HepG2 (cell line): ENCODE results near the gene DUS1L. TPM values are rescaled to one million over a fixed set of nuclear protein-coding genes. Genes with fewer than 3 reads are reported as not detected.

Experiments used
- CHD4 ChIP-seq: fragments of 200-600 bp; sonication (generic); IDR thresholded peaks from 2 replicates; pipeline ENCODE4 v1.7.0; 2017; ENCODE audit warnings: mild to moderate bottlenecking, low read length, borderline replicate concordance
- CREB3 ChIP-seq: sonication (generic); formaldehyde crosslinking; IDR thresholded peaks from 2 replicates; pipeline ENCODE4 v1.5.0; 2020; ENCODE audit warnings: missing genetic modification reagents
- EED ChIP-seq: sonication (generic); formaldehyde crosslinking; IDR thresholded peaks from 2 replicates; pipeline ENCODE4 v1.5.0; 2020; ENCODE audit warnings: mild to moderate bottlenecking, missing genetic modification reagents
- EZH2 ChIP-seq: conservative IDR thresholded peaks from 2 replicates; pipeline ENCODE4 v1.6.1; 2012; ENCODE audit warnings: mild to moderate bottlenecking, low read depth, low read length, moderate library complexity
- JUN ChIP-seq: sonication (generic); formaldehyde crosslinking; IDR thresholded peaks from 2 replicates; pipeline ENCODE4 v1.4.0; 2020; ENCODE audit warnings: mild to moderate bottlenecking, missing genetic modification reagents
- KLF16 ChIP-seq, 2 experiments: sonication (generic) in 1 of 2; formaldehyde crosslinking in 1 of 2; IDR thresholded peaks; 2 replicates each; pipeline versions ENCODE4 v1.6.1 to v1.8.0; 2016 to 2023; ENCODE audit warnings: missing genetic modification reagents in 2 of 2, missing compliant biosample characterization in 1 of 2
- SRSF1 ChIP-seq: fragments of 200-400 bp; formaldehyde crosslinking; optimal IDR thresholded peaks from 2 replicates; pipeline ENCODE3; 2017; ENCODE audit warnings: mild to moderate bottlenecking, low read depth, low read length, moderate library complexity
- ZFP1 ChIP-seq: IDR thresholded peaks from 2 replicates; pipeline ENCODE4 v1.6.1; 2016
- ZMYM4 ChIP-seq: sonication (generic); formaldehyde crosslinking; IDR thresholded peaks from 2 replicates; pipeline ENCODE4 v1.8.1; 2023; ENCODE audit warnings: mild to moderate bottlenecking, missing genetic modification reagents
- ZNF142 ChIP-seq: sonication (generic); formaldehyde crosslinking; IDR thresholded peaks from 2 replicates; pipeline ENCODE4 v1.4.0; 2020; ENCODE audit warnings: missing genetic modification reagents
- ZNF317 ChIP-seq: sonication (generic); formaldehyde crosslinking; IDR thresholded peaks from 2 replicates; pipeline ENCODE4 v1.5.0; 2020; ENCODE audit warnings: mild to moderate bottlenecking, missing genetic modification reagents
- ZNF382 ChIP-seq: sonication (generic); formaldehyde crosslinking; IDR thresholded peaks from 2 replicates; pipeline ENCODE4 v1.5.0; 2020; ENCODE audit warnings: missing genetic modification reagents, mild to moderate bottlenecking, borderline replicate concordance
- ZNF468 ChIP-seq: sonication (generic); formaldehyde crosslinking; IDR thresholded peaks from 2 replicates; pipeline ENCODE4 v1.8.0; 2022; ENCODE audit warnings: mild to moderate bottlenecking, moderate library complexity, missing genetic modification reagents
- ZNF549 ChIP-seq: sonication (generic); formaldehyde crosslinking; IDR thresholded peaks from 2 replicates; pipeline ENCODE4 v1.5.0; 2020; ENCODE audit warnings: missing genetic modification reagents
- ZNF619 ChIP-seq: sonication (generic); formaldehyde crosslinking; IDR thresholded peaks from 2 replicates; pipeline ENCODE4 v1.4.0; 2020; ENCODE audit warnings: mild to moderate bottlenecking, missing genetic modification reagents
- ZNF768 ChIP-seq: sonication (generic); formaldehyde crosslinking; IDR thresholded peaks from 2 replicates; pipeline ENCODE4 v1.4.0; 2020; ENCODE audit warnings: missing genetic modification reagents
- ZNF781 ChIP-seq: sonication (generic); formaldehyde crosslinking; IDR thresholded peaks from 2 replicates; pipeline ENCODE4 v1.5.1; 2020; ENCODE audit warnings: borderline replicate concordance, mild to moderate bottlenecking, missing genetic modification reagents; ENCODE audit errors: not compliant biosample characterization
- polyA plus RNA-seq, 8 experiments: library from polyadenylated mRNA; depleted of rRNA in 3 of 8; stranded (reverse) in 7 of 8; unstranded in 1 of 8; fragments of >200 nt; fragmentation: Illumina TruSeq in 4 of 8; extraction: Trizol in 4 of 8; gene quantifications; 2 replicates each; pipeline versions ENCODE4 v1.2.1 to v1.2.3, GENCODE V29; 2011 to 2016; ENCODE audit warnings: low read depth in 4 of 8, missing spikeins in 1 of 8, mixed read lengths in 1 of 8; ENCODE audit not compliant: insufficient read depth in 1 of 8
- total RNA-seq, 5 experiments: library from RNA; depleted of rRNA; stranded (reverse); fragments of >200 nt; fragmentation: Illumina TruSeq; extraction: Trizol; gene quantifications; 2 replicates each; pipeline ENCODE4 v1.2.3, GENCODE V29; 2016; ENCODE audit warnings: low read depth in 1 of 5
- TF ChIP-seq, protein P1 (sequence below): IDR thresholded peaks from 2 replicates; pipeline ENCODE4 v1.6.1; 2016; ENCODE audit warnings: control low read depth
- TF ChIP-seq, protein P2 (sequence below): sonication (generic); formaldehyde crosslinking; conservative IDR thresholded peaks from 2 replicates; pipeline ENCODE4 v1.4.0; 2020; ENCODE audit warnings: missing genetic modification reagents

DUS1L gene
- total and polyA plus RNA-seq, 2 of the 13 experiments (the other 11 are each of a cell fraction or from before 2014, with no cell fraction given): 81.0 to 109 TPM

DNA sequence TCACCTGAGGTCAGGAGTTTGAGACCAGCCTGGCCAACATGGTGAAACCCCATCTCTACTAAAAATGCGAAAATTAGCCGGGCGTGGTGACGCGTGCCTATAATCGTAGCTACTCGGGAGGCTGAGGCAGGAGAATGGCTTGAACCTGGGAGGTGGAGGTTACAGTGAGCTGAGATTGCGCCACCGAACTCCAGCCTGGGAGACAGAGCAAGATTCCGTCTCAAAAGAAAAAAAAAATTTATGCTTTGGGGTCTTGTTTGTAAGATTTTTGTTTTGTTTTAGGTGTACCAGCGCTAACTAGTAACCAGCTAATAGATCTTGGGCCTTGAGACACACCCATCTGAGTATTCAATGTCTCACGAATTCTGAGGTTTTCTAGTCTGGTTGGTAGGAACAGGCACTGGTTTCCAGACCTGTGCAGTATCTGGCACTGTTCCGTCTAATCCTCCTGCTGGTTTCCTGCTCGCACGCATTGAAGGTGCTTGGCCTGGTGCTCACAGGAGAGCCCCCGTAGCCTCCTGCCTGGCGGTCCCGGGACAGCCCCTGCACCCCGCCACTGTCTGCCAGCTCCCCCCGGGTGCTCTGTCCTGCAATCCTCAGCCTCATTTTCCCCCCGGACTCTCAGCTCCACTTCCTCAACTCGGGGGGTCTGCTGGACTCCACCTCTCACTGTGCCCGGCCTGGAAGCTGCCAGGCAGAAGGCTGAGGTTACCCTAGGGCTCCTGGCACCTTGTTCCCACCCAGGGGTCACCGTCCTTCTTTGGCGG, 10.6 kb upstream of the DUS1L start (continued):
- TF ChIP-seq, protein P1, sequence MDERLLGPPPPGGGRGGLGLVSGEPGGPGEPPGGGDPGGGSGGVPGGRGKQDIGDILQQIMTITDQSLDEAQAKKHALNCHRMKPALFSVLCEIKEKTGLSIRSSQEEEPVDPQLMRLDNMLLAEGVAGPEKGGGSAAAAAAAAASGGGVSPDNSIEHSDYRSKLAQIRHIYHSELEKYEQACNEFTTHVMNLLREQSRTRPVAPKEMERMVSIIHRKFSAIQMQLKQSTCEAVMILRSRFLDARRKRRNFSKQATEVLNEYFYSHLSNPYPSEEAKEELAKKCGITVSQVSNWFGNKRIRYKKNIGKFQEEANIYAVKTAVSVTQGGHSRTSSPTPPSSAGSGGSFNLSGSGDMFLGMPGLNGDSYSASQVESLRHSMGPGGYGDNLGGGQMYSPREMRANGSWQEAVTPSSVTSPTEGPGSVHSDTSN (CRISPR knock-in tag): no peak
- TF ChIP-seq EZH2: no peak
- no peak for TF ChIP-seq CREB3 (CRISPR knock-in tag)
- 0 out of 2 replicates have a peak, but pooled peaks have one; percentile 53 for TF ChIP-seq ZNF142 (CRISPR knock-in tag)
- TF ChIP-seq, protein P2, sequence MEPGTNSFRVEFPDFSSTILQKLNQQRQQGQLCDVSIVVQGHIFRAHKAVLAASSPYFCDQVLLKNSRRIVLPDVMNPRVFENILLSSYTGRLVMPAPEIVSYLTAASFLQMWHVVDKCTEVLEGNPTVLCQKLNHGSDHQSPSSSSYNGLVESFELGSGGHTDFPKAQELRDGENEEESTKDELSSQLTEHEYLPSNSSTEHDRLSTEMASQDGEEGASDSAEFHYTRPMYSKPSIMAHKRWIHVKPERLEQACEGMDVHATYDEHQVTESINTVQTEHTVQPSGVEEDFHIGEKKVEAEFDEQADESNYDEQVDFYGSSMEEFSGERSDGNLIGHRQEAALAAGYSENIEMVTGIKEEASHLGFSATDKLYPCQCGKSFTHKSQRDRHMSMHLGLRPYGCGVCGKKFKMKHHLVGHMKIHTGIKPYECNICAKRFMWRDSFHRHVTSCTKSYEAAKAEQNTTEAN (CRISPR knock-in tag): no peak
- TF ChIP-seq ZNF781 (CRISPR knock-in tag): no peak
- no peak for TF ChIP-seq ZFP1 (CRISPR knock-in tag)
- no peak for TF ChIP-seq CHD4
- no peak for TF ChIP-seq JUN
- TF ChIP-seq ZNF468 (CRISPR knock-in tag): no peak
- TF ChIP-seq ZMYM4: no peak
- TF ChIP-seq EED (CRISPR knock-in tag): no peak
- 0 out of 2 replicates have a peak, but pooled peaks have one; percentile 33 for TF ChIP-seq ZNF317 (CRISPR knock-in tag)
- no peak for TF ChIP-seq SRSF1
- TF ChIP-seq ZNF549 (CRISPR knock-in tag): no peak
- no peak for TF ChIP-seq ZNF382 (CRISPR knock-in tag)
- TF ChIP-seq ZNF619 (CRISPR knock-in tag): no peak
- TF ChIP-seq KLF16 (CRISPR knock-in tag; IDR thresholded peaks at IDR 0.05): no peak
- peak; percentile 63; the same call in 1 of the 2 replicates for TF ChIP-seq ZNF768
